Cardiac muscle cell (in vitro differentiated cells and primary cell): ENCODE measurements around the gene FOXP4. TPM values are rescaled to one million over a fixed set of nuclear protein-coding genes. Genes with fewer than 3 reads are reported as not detected.
A peak's percentile ranks its signal among the peaks of the same experiment; 100 is the strongest.

Source experiments
- DNase-seq, 2 donors: peaks; one replicate each; pipeline versions ENCODE4 v3.0.0 to v3.0.0-alpha.2; 2010 to 2017; ENCODE audit warnings: low read depth in 1 of 2, low spot score in 1 of 2
- H3K27ac ChIP-seq: fragments of 200-600 bp; sonication (generic); 2 replicates; pipeline ENCODE4 v1.5.1; 2016
- H3K27me3 ChIP-seq: fragments of 200-600 bp; sonication (generic); 2 replicates; pipeline ENCODE4 v1.6.0; 2016; ENCODE audit warnings: control low read depth
- H3K36me3 ChIP-seq: fragments of 200-600 bp; sonication (generic); 2 replicates; pipeline ENCODE4 v1.5.1; 2016; ENCODE audit warnings: control low read depth
- H3K4me1 ChIP-seq: fragments of 200-600 bp; sonication (generic); 2 replicates; pipeline ENCODE4 v1.8.1; 2017; ENCODE audit warnings: low read depth, mild to moderate bottlenecking, mixed run types
- H3K4me3 ChIP-seq: fragments of 200-600 bp; sonication (generic); 2 replicates; pipeline ENCODE4 v1.5.1; 2016; ENCODE audit warnings: mild to moderate bottlenecking
- H3K9me3 ChIP-seq: fragments of 200-600 bp; sonication (generic); 2 replicates; pipeline ENCODE4 v1.5.1; 2017; ENCODE audit warnings: low read depth, mild to moderate bottlenecking, control low read depth
- CTCF ChIP-seq: IDR thresholded peaks from 2 replicates; pipeline ENCODE4 v1.5.1; 2012; ENCODE audit warnings: low read depth, mild to moderate bottlenecking, low read length
- polyA plus RNA-seq: library from polyadenylated mRNA; unstranded; fragments of >200 nt; fragmentation: Nextera tagmentation; extraction: Ambion mirVana; gene quantifications from 2 replicates; pipeline ENCODE4 v1.2.1, GENCODE V29; 2016
- total RNA-seq: library from RNA; depleted of rRNA; stranded (reverse); fragments of >200 nt; gene quantifications from 2 replicates; pipeline ENCODE4 v1.2.3, GENCODE V29; 2016

The FOXP4 gene
- total and polyA plus RNA-seq, 2 experiments from 2014 or later = 29.0 to 42.5 TPM

- TF ChIP-seq CTCF = no peak
- H3K4me1 ChIP-seq = peaks cover 33% of the 10 kb centered on the region
- peak in 1 of 2 donors; percentile 83 for DNase-seq
These were observed 22.6 kb downstream of the FOXP4 start for GRCh38 chr6:41568585-41569384.

GRCh38 chr6:41570259-41570615, 24.1 kb downstream of the FOXP4 start:
- no peak for TF ChIP-seq CTCF
- Histone ChIP-seq H3K36me3 (peaks cover 7% of the 10 kb centered on the region), H3K27ac (peak overlapping the region; percentile 87), H3K4me1 (peaks cover 35% of the 10 kb centered on the region), H3K27me3 (no peaks in the 10 kb centered on the region), H3K4me3 (no peak overlapping the region), H3K9me3 (no peaks in the 10 kb centered on the region)
- DNase-seq = peak in 1 of 2 donors; percentile 56

More at GRCh38 chr6:41568585-41569384, 22.6 kb downstream of the FOXP4 start:
- H3K9me3 ChIP-seq = no peaks in the 10 kb centered on the region
- peaks cover 7% of the 10 kb centered on the region for H3K36me3 ChIP-seq
- no peak overlapping the region for H3K4me3 ChIP-seq
- H3K27me3 ChIP-seq = no peaks in the 10 kb centered on the region
- peak overlapping the region; percentile 87 for H3K27ac ChIP-seq

GRCh38 chr6:41571021-41571780, 25.0 kb downstream of the FOXP4 start:
- Histone ChIP-seq H3K9me3 (no peaks in the 10 kb centered on the region), H3K27ac (peak overlapping the region; percentile 87), H3K27me3 (no peaks in the 10 kb centered on the region), H3K4me1 (peaks cover 35% of the 10 kb centered on the region), H3K36me3 (peaks cover under 1% of the 10 kb centered on the region), H3K4me3 (no peak overlapping the region)
- no peak for DNase-seq
- no peak for TF ChIP-seq CTCF

GRCh38 chr6:41572613-41573012, 26.4 kb downstream of the FOXP4 start:
- DNase-seq = no peak
- no peak for TF ChIP-seq CTCF
- Histone ChIP-seq H3K4me3 (no peak overlapping the region), H3K36me3 (no peaks in the 10 kb centered on the region), H3K4me1 (peaks cover 43% of the 10 kb centered on the region), H3K9me3 (no peaks in the 10 kb centered on the region), H3K27me3 (no peaks in the 10 kb centered on the region), H3K27ac (no peak overlapping the region)

- no peak overlapping the region for H3K4me3 ChIP-seq
- H3K27ac ChIP-seq = no peak overlapping the region
- H3K27me3 ChIP-seq = no peaks in the 10 kb centered on the region
- no peak for TF ChIP-seq CTCF
- DNase-seq = no peak
- H3K9me3 ChIP-seq = no peaks in the 10 kb centered on the region
- no peaks in the 10 kb centered on the region for H3K36me3 ChIP-seq
- peaks cover 46% of the 10 kb centered on the region for H3K4me1 ChIP-seq
These were observed 27.1 kb downstream of the FOXP4 start for GRCh38 chr6:41573276-41573675.
